GM19193 (cell line): ENCODE data around the gene MAP3K5.

ENCODE experiments used
- POLR2A ChIP-seq: IDR thresholded peaks from 4 replicates; pipeline ENCODE4 v1.6.1; 2011; ENCODE audit not compliant: insufficient read depth, insufficient read length; ENCODE audit errors: extremely low read depth

Gene MAP3K5

GRCh38 chr6:136726837-136727557 lies 65.3 kb downstream of the MAP3K5 start:
- no peak for TF ChIP-seq POLR2A

- TF ChIP-seq POLR2A = no peak
These were observed 67.2 kb downstream of the MAP3K5 start for GRCh38 chr6:136725124-136725523.

- no peak for TF ChIP-seq POLR2A
These were observed 68.5 kb downstream of the MAP3K5 start for GRCh38 chr6:136723780-136724179.

- TF ChIP-seq POLR2A = no peak
These were observed 70.8 kb downstream of the MAP3K5 start for GRCh38 chr6:136721467-136721866.

GRCh38 chr6:136720045-136720770 lies 72.1 kb downstream of the MAP3K5 start:
- no peak for TF ChIP-seq POLR2A

- no peak for TF ChIP-seq POLR2A
These were observed 72.8 kb downstream of the MAP3K5 start for GRCh38 chr6:136719280-136720044.

GRCh38 chr6:136718476-136718875 lies 73.8 kb downstream of the MAP3K5 start:
- no peak for TF ChIP-seq POLR2A

GRCh38 chr6:136717716-136717990 lies 74.6 kb downstream of the MAP3K5 start:
- TF ChIP-seq POLR2A = no peak

GRCh38 chr6:136716917-136717715 lies 75.2 kb downstream of the MAP3K5 start:
- no peak for TF ChIP-seq POLR2A

- no peak for TF ChIP-seq POLR2A
These were observed 80.6 kb downstream of the MAP3K5 start for GRCh38 chr6:136711644-136712043.

- no peak for TF ChIP-seq POLR2A
These were observed 81.3 kb downstream of the MAP3K5 start for GRCh38 chr6:136710877-136711552.

- TF ChIP-seq POLR2A = no peak
These were observed 82.8 kb downstream of the MAP3K5 start for GRCh38 chr6:136709429-136709828.

- no peak for TF ChIP-seq POLR2A
These were observed 85.8 kb downstream of the MAP3K5 start for GRCh38 chr6:136706430-136706829.

- TF ChIP-seq POLR2A = no peak
These were observed 88.9 kb downstream of the MAP3K5 start for GRCh38 chr6:136703331-136703865.

GRCh38 chr6:136701045-136701444 lies 91.2 kb downstream of the MAP3K5 start:
- TF ChIP-seq POLR2A = no peak

GRCh38 chr6:136699358-136699757 lies 92.9 kb downstream of the MAP3K5 start:
- no peak for TF ChIP-seq POLR2A
